Measurements from ENCODE around the gene CAMKMT. TPM values are rescaled to one million over a fixed set of nuclear protein-coding genes. Genes with fewer than 3 reads are reported as not detected.
A peak's percentile ranks its signal among the peaks of the same experiment; 100 is the strongest.

The CAMKMT gene
- total RNA-seq, 1 donor from 2014 or later: 9.0 TPM

- no peaks in the 10 kb centered on the region for H3K36me3 ChIP-seq (ENCODE audit: control insufficient read depth, insufficient read depth, low read length)
- DNase-seq (ENCODE audit: low read depth) (peak; percentile 59), FAIRE-seq (no peak)
- TF ChIP-seq, protein P1, sequence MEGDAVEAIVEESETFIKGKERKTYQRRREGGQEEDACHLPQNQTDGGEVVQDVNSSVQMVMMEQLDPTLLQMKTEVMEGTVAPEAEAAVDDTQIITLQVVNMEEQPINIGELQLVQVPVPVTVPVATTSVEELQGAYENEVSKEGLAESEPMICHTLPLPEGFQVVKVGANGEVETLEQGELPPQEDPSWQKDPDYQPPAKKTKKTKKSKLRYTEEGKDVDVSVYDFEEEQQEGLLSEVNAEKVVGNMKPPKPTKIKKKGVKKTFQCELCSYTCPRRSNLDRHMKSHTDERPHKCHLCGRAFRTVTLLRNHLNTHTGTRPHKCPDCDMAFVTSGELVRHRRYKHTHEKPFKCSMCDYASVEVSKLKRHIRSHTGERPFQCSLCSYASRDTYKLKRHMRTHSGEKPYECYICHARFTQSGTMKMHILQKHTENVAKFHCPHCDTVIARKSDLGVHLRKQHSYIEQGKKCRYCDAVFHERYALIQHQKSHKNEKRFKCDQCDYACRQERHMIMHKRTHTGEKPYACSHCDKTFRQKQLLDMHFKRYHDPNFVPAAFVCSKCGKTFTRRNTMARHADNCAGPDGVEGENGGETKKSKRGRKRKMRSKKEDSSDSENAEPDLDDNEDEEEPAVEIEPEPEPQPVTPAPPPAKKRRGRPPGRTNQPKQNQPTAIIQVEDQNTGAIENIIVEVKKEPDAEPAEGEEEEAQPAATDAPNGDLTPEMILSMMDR (IDR thresholded peaks at IDR 0.05; ENCODE audit: insufficient read depth, low read length, severe bottlenecking): no peak
- no peaks in the 10 kb centered on the region for H3K27me3 ChIP-seq (ENCODE audit: control insufficient read depth, insufficient read depth, low read length)
- H3K4me3 ChIP-seq (ENCODE audit: low read depth, low read length): no peak overlapping the region
These were observed 79.5 kb downstream of the CAMKMT start for GRCh38 chr2:44441200-44441599.

- Histone ChIP-seq H3K36me3 (ENCODE audit: control insufficient read depth, insufficient read depth, low read length) (no peaks in the 10 kb centered on the region), H3K4me3 (ENCODE audit: low read depth, low read length) (no peak overlapping the region), H3K27me3 (ENCODE audit: control insufficient read depth, insufficient read depth, low read length) (no peaks in the 10 kb centered on the region)
- FAIRE-seq (no peak), DNase-seq (ENCODE audit: low read depth) (no peak)
- TF ChIP-seq, protein P1 (IDR thresholded peaks at IDR 0.05; ENCODE audit: insufficient read depth, low read length, severe bottlenecking): no peak
These were observed 80.3 kb downstream of the CAMKMT start for GRCh38 chr2:44442019-44442418.

GRCh38 chr2:44443517-44443916 is 81.8 kb downstream of the CAMKMT start:
- TF ChIP-seq, protein P1 (IDR thresholded peaks at IDR 0.05; ENCODE audit: insufficient read depth, low read length, severe bottlenecking): no peak
- no peak overlapping the region for H3K4me3 ChIP-seq (ENCODE audit: low read depth, low read length)
- DNase-seq (ENCODE audit: low read depth) (no peak), FAIRE-seq (no peak)
- H3K36me3 ChIP-seq (ENCODE audit: control insufficient read depth, insufficient read depth, low read length): no peaks in the 10 kb centered on the region
- H3K27me3 ChIP-seq (ENCODE audit: control insufficient read depth, insufficient read depth, low read length): no peaks in the 10 kb centered on the region

DNA sequence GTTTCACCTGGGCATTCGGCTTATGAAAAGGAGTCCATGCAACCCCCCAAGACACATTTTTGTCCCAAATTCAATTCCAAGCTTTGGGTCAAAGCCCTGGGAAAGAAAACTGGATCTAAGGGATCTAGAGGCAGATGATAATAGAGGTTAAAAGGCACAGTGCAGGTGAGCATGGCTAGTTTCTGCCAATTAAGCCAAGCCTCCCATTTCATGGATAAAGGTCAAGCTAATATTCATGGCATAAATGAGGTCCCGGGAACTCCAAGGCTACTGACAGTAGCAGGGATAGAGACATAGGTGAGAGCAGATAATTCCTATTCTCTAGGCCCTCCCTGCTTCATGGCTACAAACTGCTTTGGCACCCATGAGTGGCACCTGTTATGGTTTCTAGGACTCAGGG is 83.1 kb downstream of the CAMKMT start:
- Histone ChIP-seq H3K27me3 (ENCODE audit: control insufficient read depth, insufficient read depth, low read length) (no peaks in the 10 kb centered on the region), H3K36me3 (ENCODE audit: control insufficient read depth, insufficient read depth, low read length) (no peaks in the 10 kb centered on the region), H3K4me3 (ENCODE audit: low read depth, low read length) (no peak overlapping the region)
- TF ChIP-seq, protein P1 (IDR thresholded peaks at IDR 0.05; ENCODE audit: insufficient read depth, low read length, severe bottlenecking): no peak
- no peak for FAIRE-seq
- DNase-seq (ENCODE audit: low read depth): no peak

DNA sequence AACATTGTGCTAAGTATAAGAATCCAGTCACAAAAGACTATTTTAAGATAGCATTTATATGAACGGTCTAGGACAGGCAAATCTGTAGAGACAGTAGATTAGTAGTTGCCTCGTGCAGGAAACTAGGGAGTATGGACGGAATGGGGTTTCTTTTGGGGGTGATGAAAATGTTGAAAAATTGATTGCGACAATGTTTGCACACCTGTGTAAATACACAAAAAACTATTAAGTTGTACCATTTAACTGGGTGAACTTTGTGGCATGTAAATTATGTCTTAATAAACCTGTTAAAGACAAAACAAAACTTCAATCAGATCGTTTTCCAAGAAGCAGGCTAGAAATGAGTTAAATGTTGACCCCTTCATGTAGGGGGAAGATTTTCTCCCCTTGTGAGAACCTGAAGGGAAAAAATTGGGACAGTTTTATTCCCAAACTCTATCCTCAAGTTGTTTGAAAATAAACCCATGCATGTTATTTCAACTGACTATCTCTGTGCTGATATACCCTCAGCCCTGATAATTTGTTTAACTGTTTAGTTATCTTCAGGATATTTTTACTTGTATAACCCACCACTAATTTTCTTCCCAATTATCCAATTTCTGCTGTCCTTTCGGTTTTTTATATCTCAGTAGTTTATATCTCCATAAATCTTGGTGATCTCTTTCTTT is 87.2 kb downstream of the CAMKMT start:
- Histone ChIP-seq H3K4me3 (ENCODE audit: low read depth, low read length) (no peak overlapping the region), H3K36me3 (ENCODE audit: control insufficient read depth, insufficient read depth, low read length) (no peaks in the 10 kb centered on the region), H3K27me3 (ENCODE audit: control insufficient read depth, insufficient read depth, low read length) (no peaks in the 10 kb centered on the region)
- FAIRE-seq (no peak), DNase-seq (ENCODE audit: low read depth) (no peak)
- TF ChIP-seq, protein P1 (IDR thresholded peaks at IDR 0.05; ENCODE audit: insufficient read depth, low read length, severe bottlenecking): no peak

DNA sequence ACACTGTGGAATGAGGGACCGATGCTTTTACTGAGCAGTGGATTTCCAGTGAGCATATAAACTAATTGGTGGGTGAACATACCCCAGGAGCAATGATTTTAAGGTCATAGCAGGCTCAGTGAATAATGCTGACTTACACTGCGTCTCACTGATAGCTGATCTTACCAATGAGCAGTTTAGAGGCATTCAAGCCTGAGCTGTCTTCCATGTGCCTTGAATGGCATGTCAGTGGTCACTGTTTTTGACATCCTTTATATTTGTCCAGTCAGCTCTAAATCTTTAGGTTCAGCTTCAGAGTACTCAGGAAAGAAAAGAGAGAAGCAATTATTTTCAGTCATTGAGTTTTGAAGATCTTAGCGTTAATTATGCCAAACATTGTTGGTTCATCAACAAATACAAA is 88.3 kb downstream of the CAMKMT start:
- H3K27me3 ChIP-seq (ENCODE audit: control insufficient read depth, insufficient read depth, low read length): no peaks in the 10 kb centered on the region
- no peaks in the 10 kb centered on the region for H3K36me3 ChIP-seq (ENCODE audit: control insufficient read depth, insufficient read depth, low read length)
- DNase-seq (ENCODE audit: low read depth) (no peak), FAIRE-seq (no peak)
- H3K4me3 ChIP-seq (ENCODE audit: low read depth, low read length): no peak overlapping the region
- TF ChIP-seq, protein P1 (IDR thresholded peaks at IDR 0.05; ENCODE audit: insufficient read depth, low read length, severe bottlenecking): no peak
